ENCODE measurements around the gene GOLGA2.

The GOLGA2 gene

GRCh38 chr9:128262687-128263086 lies 13.1 kb downstream of the GOLGA2 start:
- DNase-seq: no peak
- in situ Hi-C loops (cut with MboI; ENCODE audit: low pct_unique_long_range_greater_than_20kb, low sequenced_read_pairs): no loop called here

DNA sequence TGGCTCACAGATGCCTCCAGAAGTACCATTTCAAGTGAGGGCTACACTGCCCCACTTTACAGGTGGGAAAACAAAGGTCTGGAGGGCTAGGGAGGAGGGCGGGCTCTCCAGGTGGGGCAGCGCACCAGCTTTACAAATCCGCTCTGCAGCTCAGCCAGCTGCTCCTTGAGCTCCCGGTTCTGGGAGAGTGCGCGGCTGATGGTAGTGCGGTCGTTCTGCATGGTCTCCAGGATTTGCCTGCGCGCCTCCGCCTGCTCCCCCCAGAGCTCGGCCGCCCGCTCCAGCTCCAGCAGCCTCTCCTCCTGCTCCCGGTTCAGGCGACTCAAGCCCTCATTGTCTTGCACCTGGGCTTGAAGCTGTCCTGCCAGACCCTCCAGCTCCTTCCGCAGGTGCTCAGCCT lies 15.5 kb downstream of the GOLGA2 start:
- DNase-seq: no peak
- in situ Hi-C loops (cut with MboI; ENCODE audit: low pct_unique_long_range_greater_than_20kb, low sequenced_read_pairs): no loop called here

DNA sequence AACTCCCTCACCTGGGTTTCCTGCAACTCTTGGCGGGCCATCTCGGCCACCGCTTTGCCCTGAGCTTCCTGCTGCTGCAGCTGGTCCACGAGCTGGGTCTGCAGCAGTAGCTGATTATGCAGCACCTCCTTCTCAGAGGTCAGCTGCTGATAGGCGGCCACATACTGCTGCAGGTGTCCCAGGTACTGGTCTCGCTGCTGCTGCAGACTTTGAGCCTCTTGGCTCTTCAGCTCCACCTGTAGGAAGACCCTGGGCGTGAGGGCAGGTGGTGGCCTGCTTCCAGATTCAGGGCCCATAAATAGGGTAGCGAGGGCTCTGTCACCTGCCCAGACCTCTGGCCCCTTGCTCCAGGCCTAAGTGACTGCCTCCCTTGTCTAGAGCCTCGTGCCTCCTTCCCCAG lies 16.7 kb downstream of the GOLGA2 start:
- in situ Hi-C loops (cut with MboI; ENCODE audit: low pct_unique_long_range_greater_than_20kb, low sequenced_read_pairs): no loop called here
- DNase-seq: no peak

GRCh38 chr9:128258326-128258725 lies 17.5 kb downstream of the GOLGA2 start:
- in situ Hi-C loops (cut with MboI; ENCODE audit: low pct_unique_long_range_greater_than_20kb, low sequenced_read_pairs): no loop called here
- no peak for DNase-seq

GRCh38 chr9:128257907-128258306 lies 17.9 kb downstream of the GOLGA2 start:
- DNase-seq: no peak
- in situ Hi-C loops (cut with MboI; ENCODE audit: low pct_unique_long_range_greater_than_20kb, low sequenced_read_pairs): no loop called here

DNA sequence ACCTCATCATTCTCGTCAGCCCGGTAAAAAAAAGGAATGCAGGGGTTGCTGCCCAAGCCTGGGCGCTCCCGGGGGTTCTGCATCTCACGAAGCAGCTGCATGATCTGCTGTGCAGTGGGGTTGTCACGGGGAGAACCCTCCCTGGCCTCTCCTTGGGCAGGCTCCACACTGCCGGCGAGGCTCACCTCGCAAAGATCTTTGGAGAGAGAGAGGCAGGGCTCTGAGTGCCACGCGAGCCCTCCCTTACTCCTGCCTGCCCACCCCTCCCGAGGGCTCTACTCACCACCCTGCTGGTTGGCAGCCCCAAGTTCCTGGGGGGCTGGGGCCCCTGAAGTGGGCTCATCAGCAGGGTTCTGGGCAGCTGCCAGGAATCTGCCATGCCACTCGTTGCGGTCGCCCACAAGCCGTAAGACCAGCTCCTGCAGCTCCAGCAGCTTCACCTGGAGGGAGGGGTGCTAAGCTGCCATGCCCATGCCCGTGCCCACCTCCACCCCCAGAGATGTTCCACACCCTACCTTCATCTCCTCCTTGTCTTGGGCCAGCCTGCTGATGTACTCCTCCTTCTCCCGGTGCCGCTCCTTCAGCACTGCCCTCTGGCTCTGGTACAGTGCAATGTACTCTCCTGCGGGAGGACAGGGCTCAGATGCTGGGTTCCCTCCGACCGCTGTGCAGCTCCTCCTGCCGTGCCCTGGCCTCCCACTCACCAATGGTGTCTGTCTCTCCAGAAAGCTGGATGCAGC lies 18.6 kb downstream of the GOLGA2 start:
- no peak for DNase-seq
- in situ Hi-C loops (cut with MboI; ENCODE audit: low pct_unique_long_range_greater_than_20kb, low sequenced_read_pairs): no loop called here

GRCh38 chr9:128254855-128255759 lies 20.7 kb downstream of the GOLGA2 start:
- DNase-seq: peak; percentile 69
- in situ Hi-C loops (cut with MboI; ENCODE audit: low pct_unique_long_range_greater_than_20kb, low sequenced_read_pairs): no loop called here

DNA sequence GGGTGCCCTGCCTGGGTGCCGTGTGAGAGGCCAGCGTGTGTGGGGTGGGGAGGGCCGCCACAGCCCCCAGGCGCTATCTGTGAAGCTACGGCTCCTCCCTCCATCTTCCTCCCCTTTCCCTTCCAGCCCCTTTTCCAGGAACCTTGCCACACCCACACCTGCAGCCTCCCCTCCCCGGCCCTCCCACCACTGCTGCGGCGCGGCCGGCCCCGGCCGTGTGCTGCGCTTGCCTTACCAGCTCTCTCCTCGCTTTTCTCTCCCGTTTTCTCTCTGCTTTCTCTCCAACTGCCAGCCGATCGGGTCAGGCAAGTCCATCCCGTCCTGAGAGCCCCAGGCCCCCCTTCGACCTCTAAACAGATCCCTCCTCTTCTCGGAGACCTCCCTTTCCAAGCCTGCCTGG lies 21.4 kb downstream of the GOLGA2 start:
- in situ Hi-C loops (cut with MboI; ENCODE audit: low pct_unique_long_range_greater_than_20kb, low sequenced_read_pairs): no loop called here

DNA sequence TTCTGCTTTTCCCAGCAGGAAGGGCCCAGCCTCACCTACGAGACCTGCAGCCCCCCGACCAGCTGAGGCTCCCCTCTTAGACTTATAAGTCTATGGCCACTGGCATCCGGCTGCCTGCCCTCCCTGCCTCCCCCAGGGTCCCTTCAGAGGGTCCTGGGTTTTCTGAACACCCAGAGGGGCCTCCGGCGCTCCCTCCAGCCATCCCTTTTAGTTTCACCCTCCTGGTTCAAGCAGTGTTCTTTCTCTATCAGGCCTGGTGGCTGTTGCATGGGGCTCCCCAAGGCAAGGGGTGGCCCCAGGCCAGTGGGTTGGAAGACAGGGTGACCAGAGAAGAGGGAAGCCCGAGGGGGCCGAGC lies 21.8 kb downstream of the GOLGA2 start:
- no peak for DNase-seq
- in situ Hi-C loops (cut with MboI; ENCODE audit: low pct_unique_long_range_greater_than_20kb, low sequenced_read_pairs): no loop called here

More for the DNA sequence above, 21.4 kb downstream of the GOLGA2 start:
- DNase-seq: no peak

DNA sequence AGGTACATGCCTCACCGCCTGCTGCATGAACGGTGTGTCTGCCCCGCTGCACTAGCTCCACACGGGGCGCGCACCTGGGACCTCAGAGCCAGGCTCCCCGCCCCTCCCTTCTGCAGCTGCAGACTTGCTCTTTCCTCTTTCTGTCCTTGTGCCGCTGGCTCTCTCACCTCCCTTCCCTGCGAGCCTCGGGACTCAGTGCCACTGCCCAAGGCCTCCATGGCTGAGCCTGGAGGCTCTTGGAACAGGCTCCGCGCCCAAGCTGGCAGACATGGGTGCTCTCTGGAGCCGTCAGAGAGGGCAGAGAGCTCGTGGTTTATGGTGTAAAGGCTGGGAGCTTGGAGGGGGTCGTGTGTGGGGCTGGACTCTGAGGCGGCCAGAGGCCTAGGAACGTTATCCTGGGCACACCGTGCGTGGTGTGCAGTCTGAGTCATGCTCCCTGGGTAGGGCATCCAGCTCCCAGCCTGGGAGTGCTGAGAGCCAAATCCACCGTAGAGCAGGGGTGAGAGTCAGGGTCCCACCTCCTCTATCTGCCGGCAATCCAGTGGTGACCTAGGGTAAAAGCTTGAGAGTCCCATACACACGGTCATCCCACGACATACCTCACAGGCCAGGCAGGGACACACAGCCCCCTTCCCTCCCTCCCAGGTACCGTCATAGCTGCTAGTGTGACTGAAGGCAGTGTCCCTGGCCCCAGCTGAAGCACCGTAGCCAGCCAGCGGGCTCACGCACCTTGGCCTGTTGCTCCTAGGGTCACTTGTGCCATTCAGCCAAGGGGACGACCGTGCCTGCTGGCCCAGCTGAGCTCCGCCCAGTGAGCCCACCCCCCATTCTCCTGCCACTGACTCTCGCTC lies 22.4 kb downstream of the GOLGA2 start:
- no peak for DNase-seq
- in situ Hi-C loops (cut with MboI; ENCODE audit: low pct_unique_long_range_greater_than_20kb, low sequenced_read_pairs): no loop called here

DNA sequence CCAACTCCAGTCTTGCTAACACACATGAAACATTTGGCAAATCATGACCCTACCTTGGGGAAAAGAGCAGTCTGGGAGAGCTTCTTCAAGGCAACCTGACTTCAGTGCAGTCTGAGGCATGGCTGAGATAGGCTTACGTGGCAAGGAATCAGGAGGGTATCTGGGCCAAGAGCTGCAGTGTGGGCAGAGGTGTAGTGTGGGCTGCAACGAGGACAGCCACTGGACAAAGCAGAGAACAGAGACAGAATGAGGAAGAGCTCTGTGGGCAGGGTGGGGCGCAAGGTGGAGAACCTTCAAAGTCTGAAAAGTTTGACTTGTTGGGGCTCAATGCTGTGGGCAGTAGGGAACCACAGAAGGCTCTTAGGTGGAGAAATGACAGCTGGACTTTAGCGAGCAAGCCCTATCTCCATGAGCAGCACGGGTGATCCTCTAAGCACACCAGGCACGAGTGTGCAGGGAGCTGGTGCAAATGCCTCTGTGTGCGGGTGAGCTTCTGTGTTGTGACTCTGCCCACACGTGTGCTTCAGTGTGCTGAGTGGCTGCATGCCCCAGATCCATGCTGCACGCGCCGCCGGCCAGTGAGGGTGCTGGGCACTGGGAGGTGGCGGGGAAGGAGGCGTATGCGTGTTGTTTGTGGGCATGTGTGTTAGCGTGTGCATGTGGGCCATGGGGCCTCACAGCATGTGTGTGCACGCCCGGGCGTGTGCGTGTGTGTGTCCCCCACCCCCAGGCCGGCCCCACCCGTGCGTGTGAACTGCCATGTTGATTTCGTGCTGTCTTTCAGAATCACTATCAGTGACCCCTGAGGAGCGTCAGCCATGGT lies 23.3 kb downstream of the GOLGA2 start:
- in situ Hi-C loops (cut with MboI; ENCODE audit: low pct_unique_long_range_greater_than_20kb, low sequenced_read_pairs): no loop called here
- no peak for DNase-seq

- no peak for DNase-seq
- in situ Hi-C loops (cut with MboI; ENCODE audit: low pct_unique_long_range_greater_than_20kb, low sequenced_read_pairs): no loop called here
Measured at GRCh38 chr9:128251732-128252100, 24.1 kb downstream of the GOLGA2 start.

DNA sequence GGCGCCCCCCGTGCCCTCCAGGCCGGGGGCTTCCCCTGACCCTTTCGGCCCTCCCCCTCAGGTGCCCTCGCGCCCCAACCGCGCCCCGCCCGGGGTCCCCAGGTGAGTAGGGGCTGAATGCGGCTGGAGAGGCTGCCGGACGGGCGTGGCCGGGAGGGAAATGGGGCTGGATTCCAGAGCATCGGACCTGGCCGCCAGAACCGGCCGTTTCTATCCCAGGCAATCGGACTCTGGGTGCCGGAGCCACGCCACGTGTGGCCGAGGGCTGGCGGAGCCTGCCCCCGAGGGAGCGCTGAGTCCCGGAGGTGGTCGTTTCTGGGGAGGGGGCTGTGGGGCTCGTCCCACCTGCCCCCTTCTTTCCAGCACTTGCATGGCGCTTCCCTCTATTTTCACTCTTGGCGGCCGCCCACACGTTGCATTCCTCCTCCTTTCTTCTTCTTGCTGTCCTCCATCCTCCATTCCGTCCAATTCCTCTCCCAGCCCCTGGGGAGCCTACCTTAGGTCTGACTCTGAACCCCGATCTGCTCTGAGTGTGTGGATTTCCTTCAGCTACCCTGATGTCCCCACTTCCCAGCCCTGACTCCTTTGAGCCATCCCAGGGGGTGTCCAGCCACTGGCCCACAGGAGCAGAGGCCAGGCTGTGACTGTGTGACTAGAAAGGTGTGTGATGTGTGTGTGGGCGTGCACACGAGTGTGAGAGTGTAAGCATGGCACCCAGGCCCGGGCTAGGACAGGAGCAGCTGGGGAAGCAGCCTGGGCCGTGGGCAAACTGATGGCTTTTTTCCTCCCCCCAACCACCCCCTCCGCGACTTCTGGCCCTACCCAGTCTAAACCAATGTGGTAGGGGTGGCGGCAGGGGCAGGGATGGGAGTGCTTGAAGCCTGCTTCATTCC lies 24.7 kb downstream of the GOLGA2 start:
- in situ Hi-C loops (cut with MboI; ENCODE audit: low pct_unique_long_range_greater_than_20kb, low sequenced_read_pairs): no loop called here
- no peak for DNase-seq

- in situ Hi-C loops (cut with MboI; ENCODE audit: low pct_unique_long_range_greater_than_20kb, low sequenced_read_pairs): no loop called here
- DNase-seq: no peak
Measured at GRCh38 chr9:128249908-128250838, 25.6 kb downstream of the GOLGA2 start.

DNA sequence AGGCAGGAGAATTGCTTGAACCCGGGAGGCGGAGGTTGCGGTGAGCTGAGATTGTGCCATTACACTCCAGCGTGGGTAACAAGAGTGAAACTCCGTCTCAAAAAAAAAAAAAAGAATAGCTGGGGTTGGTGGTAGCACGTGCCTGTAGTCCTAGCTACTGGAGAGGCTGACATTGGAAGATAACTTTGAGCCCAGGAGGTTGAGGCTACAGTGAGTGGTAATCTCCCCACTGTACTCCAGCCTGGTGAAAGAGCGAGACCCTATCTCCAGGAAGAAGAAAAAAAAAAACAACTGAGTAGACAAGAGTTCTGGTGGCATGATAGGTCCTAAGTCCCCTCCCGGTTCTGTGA lies 26.3 kb downstream of the GOLGA2 start:
- in situ Hi-C loops (cut with MboI; ENCODE audit: low pct_unique_long_range_greater_than_20kb, low sequenced_read_pairs): no loop called here
- no peak for DNase-seq

GRCh38 chr9:128247226-128247803 lies 28.5 kb downstream of the GOLGA2 start:
- no peak for DNase-seq
- in situ Hi-C loops (cut with MboI; ENCODE audit: low pct_unique_long_range_greater_than_20kb, low sequenced_read_pairs): no loop called here

GRCh38 chr9:128246471-128246870 lies 29.3 kb downstream of the GOLGA2 start:
- in situ Hi-C loops (cut with MboI; ENCODE audit: low pct_unique_long_range_greater_than_20kb, low sequenced_read_pairs): no loop called here
- no peak for DNase-seq

All from KBM-7 (cell line).